Limb (tissue), 2 donors: ENCODE results near the gene CFAP61.

ENCODE experiments used
- DNase-seq, 2 donors: peaks; one replicate each; pipeline ENCODE4 v3.0.0-alpha.2; 2016; ENCODE audit errors: extremely low spot score in 2 of 2

Gene CFAP61

GRCh38 chr20:20161611-20162010, 109.3 kb downstream of the CFAP61 start:
- no peak for DNase-seq

DNA sequence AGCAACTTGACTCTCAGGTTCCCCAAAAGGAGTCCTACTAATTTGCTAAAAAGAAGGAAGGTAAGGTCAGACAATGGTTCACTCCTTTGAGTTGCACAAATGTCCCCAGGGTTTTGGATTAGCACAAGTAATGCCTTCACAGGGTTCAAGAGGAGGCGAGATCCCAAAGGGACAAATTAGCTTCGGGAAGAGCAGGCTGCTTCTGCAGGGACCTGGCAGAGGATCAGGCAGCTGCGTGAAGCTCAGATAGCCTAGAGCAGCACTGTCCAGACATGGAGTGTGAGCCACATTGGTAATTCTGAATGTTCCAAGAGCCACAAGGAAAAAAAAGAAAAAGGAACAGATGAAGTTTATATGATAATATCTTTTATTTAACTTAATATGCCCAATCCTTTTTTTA, 115.4 kb downstream of the CFAP61 start:
- no peak for DNase-seq

DNA sequence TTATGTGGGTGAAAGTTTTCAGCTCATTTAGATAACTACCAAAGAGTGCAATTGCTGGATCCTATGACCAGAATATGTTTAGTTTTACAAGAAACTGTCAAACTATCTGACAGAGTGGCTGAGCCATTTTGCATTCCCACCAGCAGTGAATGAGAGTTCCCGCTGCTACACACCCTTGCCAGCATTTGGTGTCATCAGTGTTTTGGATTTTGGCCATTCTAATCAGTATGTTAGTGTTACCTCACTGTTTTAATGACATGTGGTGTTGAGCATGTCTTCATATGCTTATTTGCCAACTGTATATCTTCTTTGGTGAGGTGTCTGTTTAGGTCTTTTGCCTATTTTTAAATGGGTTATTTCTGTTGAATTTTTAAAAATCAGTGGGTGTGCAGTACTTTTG, 120.9 kb downstream of the CFAP61 start:
- DNase-seq: no peak

- no peak for DNase-seq
These were observed 121.9 kb downstream of the CFAP61 start for GRCh38 chr20:20174089-20174835.

GRCh38 chr20:20181322-20181721, 129.0 kb downstream of the CFAP61 start:
- DNase-seq: no peak

- no peak for DNase-seq
These were observed 131.8 kb downstream of the CFAP61 start for GRCh38 chr20:20184149-20184548.

GRCh38 chr20:20184706-20185105, 132.4 kb downstream of the CFAP61 start:
- no peak for DNase-seq

GRCh38 chr20:20188647-20189046, 136.3 kb downstream of the CFAP61 start:
- DNase-seq: no peak

- no peak for DNase-seq
These were observed 140.0 kb downstream of the CFAP61 start for GRCh38 chr20:20192366-20192765.

- no peak for DNase-seq
These were observed 142.8 kb downstream of the CFAP61 start for GRCh38 chr20:20195021-20195705.

- DNase-seq: no peak
These were observed 144.3 kb downstream of the CFAP61 start for GRCh38 chr20:20196610-20197009.

DNA sequence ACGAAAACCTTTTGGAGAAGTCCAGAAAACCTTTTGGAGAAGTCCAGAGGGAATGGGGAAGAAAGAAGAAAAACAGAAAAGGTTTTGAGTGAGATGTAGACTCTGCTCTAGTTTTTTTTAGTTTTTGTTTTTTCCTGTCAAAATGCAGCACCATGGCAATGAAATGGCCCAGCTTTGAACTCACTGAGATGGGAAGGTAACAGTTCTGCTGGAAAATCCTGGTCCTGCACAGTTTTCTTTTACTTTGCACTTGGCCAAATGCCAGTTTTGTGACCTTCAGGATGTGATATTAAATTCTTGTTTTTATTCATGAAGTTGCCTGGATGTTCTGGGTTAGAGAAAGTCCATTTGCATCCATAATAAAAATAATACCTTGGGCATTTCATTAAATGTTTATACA, 145.7 kb downstream of the CFAP61 start:
- DNase-seq: no peak

- peak in 1 of 2 donors; percentile 63 for DNase-seq
These were observed 147.2 kb downstream of the CFAP61 start for GRCh38 chr20:20199361-20200160.

- DNase-seq: no peak
These were observed 148.8 kb downstream of the CFAP61 start for GRCh38 chr20:20201124-20201523.

GRCh38 chr20:20201639-20202038, 149.3 kb downstream of the CFAP61 start:
- DNase-seq: no peak

GRCh38 chr20:20202768-20203167, 150.4 kb downstream of the CFAP61 start:
- no peak for DNase-seq

DNA sequence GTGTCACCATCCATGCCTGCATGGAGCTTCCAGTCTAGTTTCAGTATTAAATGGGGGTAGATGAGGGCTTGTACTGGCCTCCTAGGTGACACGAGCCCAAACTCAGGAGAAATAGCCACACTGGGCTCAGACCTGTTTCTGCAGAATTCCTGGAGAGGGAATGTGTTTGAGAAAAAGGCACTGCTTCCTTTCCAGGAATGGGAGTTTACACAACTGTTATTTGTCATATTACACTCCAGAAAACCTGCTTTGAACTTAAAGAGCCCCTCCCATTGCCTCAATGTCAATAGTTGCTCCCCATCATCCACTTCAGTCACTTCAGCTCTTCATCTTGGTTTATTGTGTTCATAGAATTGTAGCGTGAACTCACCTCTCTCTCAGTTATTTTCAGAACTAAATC, 151.5 kb downstream of the CFAP61 start:
- DNase-seq: no peak

DNA sequence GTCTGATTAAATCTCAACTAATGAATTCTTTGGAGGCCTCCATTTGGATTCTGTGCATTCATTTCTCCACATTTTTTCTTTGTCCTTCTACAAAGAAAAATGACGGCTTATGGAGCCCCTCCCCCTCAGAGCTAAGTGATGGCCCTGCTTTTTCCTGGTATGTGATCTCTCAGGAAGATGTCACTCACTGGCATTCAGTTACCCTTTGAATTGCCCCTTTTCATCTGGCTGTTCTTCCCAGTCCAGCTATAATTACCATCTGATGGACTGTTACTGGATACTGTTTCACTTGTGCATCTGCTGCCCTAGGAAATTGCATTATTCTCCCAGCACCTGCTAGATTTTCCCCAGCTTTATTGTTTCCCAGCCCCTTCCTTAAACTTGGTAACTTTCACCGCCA, 151.9 kb downstream of the CFAP61 start:
- no peak for DNase-seq

DNA sequence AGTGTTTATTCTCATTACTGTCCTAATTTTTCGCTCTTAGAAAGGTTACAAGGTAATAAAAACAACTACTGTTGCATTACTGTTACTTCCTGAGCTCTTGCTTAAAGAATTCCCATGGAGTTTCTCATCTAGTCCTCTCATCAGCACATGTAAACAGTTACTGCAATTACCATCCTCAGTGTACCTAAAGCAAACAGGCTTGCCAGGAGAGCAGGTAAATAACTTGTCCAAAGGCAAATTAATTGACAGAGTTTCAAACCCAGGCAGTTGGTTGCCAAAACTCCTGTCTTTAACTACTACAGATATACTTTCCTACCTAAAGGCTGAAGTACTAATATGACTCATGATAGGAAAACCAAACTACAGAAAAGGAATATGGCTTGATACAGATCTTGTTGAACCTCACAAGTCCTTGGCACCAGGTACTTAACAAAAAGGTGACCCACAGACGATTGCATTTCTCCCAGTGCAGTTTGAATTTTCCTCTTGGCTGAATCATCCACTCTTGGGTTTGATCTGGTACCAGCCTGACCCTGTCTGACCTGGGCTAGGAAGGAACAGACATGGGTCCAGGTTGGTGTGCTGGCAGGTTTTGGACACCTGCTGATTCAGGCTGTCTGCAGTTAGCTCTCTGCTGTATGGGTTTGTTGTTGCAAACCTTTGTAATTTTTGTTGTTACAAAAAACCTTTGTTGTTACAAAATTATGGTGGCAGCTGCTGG, 153.0 kb downstream of the CFAP61 start:
- DNase-seq: no peak

DNA sequence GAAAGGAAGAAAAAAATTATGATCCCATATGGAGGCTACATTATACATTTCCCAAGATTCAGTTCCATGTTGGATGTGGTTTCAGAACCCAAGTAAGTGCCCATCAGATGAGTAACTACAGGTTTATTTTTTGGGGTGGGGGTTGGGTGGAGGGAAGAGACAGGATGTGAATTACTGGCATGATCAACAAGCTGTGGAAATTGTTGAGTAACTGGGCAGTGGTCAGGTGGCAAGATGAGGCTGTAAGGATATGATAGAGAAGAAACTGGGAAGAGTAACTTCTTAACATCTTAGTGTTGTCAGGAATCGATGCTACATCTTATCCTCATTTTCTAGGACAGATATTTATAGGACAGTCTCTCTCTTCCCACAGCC, 153.5 kb downstream of the CFAP61 start:
- DNase-seq: no peak

DNA sequence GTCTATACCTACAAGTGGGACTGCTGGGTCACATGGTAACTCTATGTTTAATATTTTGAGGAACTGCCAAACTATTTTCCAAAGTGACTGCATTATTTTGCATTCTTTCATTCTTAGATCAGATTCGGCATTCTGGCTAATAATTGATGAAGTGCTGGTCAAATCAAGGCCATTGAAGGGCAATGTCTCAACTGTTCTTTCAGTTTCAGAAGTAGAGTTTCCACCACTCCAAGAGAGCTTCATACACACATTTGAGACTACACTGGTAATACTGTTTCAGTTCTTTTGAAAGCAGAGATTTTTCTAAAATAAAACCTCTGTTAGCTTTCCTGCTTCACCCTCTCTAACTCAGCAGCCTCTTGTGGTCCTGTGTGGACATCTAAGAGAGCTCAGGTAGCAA, 154.5 kb downstream of the CFAP61 start:
- no peak for DNase-seq

DNA sequence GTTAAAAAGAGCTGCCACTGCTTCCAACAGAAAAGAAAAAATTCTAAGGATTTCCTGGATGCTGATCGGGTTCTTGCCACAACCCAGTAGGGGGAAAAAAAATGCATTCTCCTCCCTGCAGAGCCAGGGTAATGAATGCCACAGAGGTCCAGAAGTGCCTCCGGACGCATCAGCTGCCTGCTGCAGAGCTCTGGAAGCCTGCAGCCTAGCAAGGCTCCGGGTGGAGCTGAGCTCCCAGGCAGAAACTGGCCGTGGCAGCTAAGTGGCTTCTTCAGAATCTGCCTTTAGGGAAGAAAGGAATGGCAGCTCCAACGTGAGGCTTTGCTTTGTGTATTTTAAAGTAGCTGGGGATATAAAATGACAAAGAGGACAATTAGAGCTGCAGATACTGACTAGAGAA, 155.0 kb downstream of the CFAP61 start:
- no peak for DNase-seq
